Activated T-cell treated with anti-CD3 and anti-CD28 coated beads for 4 hours (primary cell): ENCODE data around the gene EIF2B1.
A peak's percentile ranks its signal among the peaks of the same experiment; 100 is the strongest.

Experiments used
- DNase-seq: peaks from one replicate; pipeline ENCODE4 v3.0.0-alpha.2; 2020

The EIF2B1 gene

GRCh38 chr12:123633379-123634141 lies at the start of gene EIF2B1, which contains the start of gene GTF2H3:
EIF2B1 (minus strand) TSS chr12:123633686; CDS start chr12:123633557, 129 bp downstream.
GTF2H3 (plus strand) TSS chr12:123633829; CDS start chr12:123633860, 31 bp downstream.
- peak; percentile 94 for DNase-seq

- DNase-seq = no peak
Observed at GRCh38 chr12:123681605-123682004, 48.1 kb upstream of the EIF2B1 start.

GRCh38 chr12:123678981-123679380 lies 45.5 kb upstream of the EIF2B1 start:
- DNase-seq = no peak

GRCh38 chr12:123676616-123677320 lies 43.3 kb upstream of the EIF2B1 start:
- no peak for DNase-seq

- no peak for DNase-seq
Observed at GRCh38 chr12:123675436-123675835, 42.0 kb upstream of the EIF2B1 start.

GRCh38 chr12:123671876-123672275 lies 38.4 kb upstream of the EIF2B1 start:
- no peak for DNase-seq

- peak; percentile 90 for DNase-seq
Observed at GRCh38 chr12:123670882-123671728, 37.6 kb upstream of the EIF2B1 start, which contains the start of gene TCTN2. TCTN2 (plus strand) TSS chr12:123671113; CDS start chr12:123671241, 128 bp downstream.

GRCh38 chr12:123667771-123668170 lies 34.3 kb upstream of the EIF2B1 start:
- no peak for DNase-seq

DNA sequence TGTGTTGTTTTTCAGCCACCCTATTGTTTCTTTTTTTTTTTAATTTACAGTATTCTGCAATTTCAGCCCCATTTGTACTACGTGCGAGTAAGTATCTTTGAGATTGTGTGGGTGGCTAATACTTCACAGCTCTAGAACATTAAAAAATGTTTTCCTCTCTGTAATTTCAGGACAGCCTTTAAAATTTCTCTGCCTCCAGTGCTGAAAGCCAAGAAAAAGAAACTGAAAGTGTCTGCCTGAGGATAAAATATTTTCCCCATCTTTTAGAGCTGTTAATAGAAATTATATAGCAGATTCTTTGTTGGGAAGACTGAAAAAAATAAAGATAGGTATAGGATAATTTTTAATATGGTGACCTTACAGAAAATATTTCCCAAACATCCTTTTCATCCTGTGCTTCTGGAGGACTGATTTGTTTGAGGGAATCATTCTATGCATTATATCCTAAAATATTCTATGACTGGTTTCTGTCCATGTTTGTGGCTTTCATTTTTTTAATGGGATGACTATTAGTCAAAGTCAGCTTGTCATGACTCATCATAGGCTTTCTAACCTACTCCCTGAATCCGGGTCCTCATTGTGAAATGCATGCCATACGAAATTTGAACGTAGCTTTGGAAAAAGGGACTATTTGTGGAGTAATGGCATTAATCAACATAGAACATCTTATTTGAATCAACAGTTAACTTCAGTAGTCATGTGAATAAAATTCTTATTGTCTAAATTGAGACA lies 26.7 kb upstream of the EIF2B1 start:
- DNase-seq = no peak

DNA sequence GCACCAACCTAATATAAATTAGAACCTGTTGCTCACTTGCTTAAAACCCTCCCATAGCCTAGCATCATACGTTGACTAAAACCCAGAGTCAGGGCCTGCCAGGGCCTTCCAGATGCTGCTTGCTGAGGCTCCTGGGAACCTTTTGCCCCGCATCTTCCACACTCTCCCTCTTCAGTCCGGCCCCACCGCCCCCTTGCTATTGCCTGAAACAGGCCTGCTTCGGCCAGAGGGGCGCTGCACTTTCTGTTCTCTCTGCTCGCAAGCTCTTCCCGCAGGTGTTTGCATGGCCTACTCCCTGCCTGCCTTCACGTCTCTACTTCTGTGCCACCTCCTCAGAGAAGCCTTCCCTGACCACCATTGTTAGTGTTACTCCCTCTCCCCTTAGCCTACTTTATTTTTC lies 23.7 kb upstream of the EIF2B1 start:
- no peak for DNase-seq

DNA sequence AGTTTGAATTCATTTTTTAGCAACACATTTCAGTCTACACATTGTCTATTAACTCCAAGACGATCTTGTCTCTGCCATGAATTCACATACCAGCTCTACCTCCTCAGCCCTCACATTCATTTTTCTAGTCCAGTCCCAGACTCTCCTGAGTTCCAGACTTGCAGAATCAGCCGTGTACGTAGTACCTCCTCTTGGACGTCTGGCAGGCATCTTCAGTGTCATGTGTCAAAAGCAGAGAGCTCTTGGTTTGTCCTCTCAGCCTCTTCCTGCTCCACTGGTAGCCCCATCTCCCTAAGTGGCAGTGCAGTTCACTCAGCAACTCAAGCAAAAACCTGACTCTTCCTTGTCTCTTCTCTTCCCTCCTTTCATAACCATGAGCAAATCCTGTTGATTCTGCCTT lies 22.9 kb upstream of the EIF2B1 start:
- no peak for DNase-seq

DNA sequence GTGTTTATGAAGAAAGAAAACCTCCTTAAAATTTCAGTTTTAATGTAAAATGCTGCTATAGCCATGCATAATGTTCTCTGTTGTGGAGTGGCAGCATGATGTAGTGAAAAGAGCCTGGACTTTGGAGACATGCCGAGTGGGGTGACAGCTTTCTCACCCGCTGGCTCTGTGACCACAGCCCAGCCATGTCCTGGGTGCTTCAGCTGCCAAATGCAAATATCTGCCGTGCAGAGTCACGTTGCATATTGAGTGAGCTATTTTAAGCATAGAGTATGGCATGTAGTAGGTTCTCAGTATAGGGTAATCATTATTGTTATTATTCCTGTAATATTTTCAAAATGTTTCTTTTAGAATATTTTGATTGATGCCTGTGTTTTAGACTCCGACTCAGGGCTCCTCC lies 21.9 kb upstream of the EIF2B1 start:
- DNase-seq = no peak

DNA sequence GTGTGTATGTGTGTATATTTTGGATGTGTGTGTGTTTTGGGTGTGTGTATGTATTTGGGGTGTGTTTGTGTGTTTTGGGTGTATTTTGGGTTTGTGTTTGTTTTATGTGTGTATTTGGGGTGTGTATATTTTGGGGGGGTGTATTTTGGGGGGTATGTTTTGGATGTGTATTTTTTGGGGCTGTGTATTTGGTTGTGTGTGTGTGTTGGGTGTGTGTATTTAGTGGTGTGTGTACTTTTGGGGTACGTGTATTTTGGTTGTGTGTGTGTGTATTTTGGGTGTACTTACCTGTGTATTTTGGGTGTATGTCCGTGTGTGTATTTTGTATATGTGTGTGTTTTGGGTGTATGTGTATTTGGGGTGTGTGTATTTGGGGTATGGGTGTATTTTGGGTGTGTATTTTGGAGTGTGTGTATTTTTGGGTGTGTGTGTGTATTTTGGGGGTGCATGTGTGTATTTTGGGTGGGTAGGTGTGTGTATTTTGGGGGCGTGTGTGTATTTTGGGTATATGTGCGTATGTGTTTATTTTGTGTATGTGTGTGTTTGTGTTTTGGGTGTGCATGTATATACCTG lies 20.7 kb upstream of the EIF2B1 start:
- no peak for DNase-seq

DNA sequence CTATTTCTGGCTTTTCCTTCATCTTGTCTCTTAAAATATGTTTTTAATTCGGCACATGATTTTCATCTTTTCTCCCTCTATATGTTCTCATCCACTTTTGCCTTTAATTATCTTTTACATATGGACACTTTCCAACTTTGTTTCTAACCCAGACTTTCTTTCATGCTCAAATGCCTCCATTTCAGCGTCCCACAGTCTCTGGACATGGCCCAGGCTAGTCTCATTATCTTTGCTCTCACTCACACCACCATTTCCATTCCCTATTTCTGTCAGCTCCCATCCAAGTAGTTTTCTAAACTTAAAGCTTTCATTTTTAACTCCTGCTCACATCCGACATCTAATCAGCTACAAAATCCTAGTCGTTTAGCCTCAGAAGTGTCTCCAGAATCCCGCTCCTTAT lies 14.9 kb upstream of the EIF2B1 start:
- DNase-seq = no peak

- DNase-seq = no peak
Observed at GRCh38 chr12:123645878-123646277, 12.4 kb upstream of the EIF2B1 start.

GRCh38 chr12:123645380-123645779 lies 11.9 kb upstream of the EIF2B1 start:
- no peak for DNase-seq

DNA sequence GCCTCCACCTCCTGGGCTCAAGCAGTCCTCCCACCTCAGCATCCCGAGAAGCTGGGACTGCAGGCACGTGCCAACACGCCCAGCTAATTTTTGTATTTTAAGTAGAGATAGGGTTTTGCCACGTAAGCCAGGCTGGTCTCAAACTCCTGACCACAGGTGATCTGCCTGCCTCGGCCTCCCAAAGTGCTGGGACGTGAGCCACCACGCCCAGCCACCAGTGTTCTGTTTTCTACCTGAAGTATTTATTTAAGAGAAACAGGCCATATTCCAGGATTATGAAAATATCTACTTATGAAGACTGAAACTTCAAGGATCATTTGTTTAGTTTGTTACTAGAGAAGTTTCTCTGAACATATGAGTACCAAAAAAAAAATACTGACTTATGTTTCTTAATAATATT lies 10.4 kb upstream of the EIF2B1 start:
- no peak for DNase-seq

GRCh38 chr12:123634142-123634561 lies 666 bp upstream of the EIF2B1 start:
- no peak for DNase-seq

- no peak for DNase-seq
Observed at GRCh38 chr12:123621619-123622530, 11.6 kb downstream of the EIF2B1 start.

- no peak for DNase-seq
Observed at GRCh38 chr12:123621101-123621500, 12.4 kb downstream of the EIF2B1 start.

DNA sequence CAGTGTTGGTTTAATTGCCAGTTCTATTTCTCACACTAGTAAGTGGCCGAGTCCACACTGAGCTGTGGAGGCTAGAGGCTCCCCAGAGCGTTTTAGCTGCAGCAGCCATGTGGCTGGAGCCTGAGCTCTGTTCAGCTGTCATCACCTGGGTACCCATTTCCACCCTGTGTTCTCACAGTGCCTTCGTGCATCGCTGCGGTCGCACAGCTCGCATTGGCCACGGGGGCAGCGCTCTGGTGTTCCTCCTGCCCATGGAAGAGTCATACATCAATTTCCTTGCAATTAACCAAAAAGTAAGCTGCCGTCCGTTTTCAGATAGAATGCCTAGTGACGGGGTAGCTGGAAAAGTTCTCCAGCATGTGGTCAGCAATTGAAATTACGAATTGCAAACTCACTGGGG lies 15.9 kb downstream of the EIF2B1 start:
- no peak for DNase-seq
